GM23338 (cell line): ENCODE measurements around the gene C1QBP. TPM values are rescaled to one million over a fixed set of nuclear protein-coding genes. Genes with fewer than 3 reads are reported as not detected.

Source experiments
- CREB1 ChIP-seq: fragments of 250-450 bp; sonication (Bioruptor Pico); IDR thresholded peaks from 2 replicates; pipeline ENCODE4 v1.5.0; 2020; ENCODE audit warnings: low read depth, mild to moderate bottlenecking, moderate library complexity
- CTCF ChIP-seq, 2 experiments: fragments of 200-600 bp in 1 of 2; sonication (generic) in 1 of 2; conservative IDR thresholded peaks; 2 replicates each; pipeline versions ENCODE4 v1.5.1 to v1.6.1; 2016 to 2017; ENCODE audit warnings: antibody characterized with exemption in 2 of 2, low read depth in 2 of 2, mild to moderate bottlenecking in 2 of 2, moderate library complexity in 1 of 2
- ETS1 ChIP-seq: IDR thresholded peaks from 2 replicates; pipeline ENCODE4 v1.6.1; 2016; ENCODE audit warnings: antibody characterized with exemption
- EZH2 ChIP-seq: fragments of 200-600 bp; sonication (generic); IDR thresholded peaks from one replicate; pipeline ENCODE4 v1.8.0; 2017; ENCODE audit warnings: antibody characterized with exemption, mild to moderate bottlenecking, low read depth; ENCODE audit not compliant: unreplicated experiment
- EZH2phosphoT487 ChIP-seq: fragments of 200-600 bp; sonication (generic); IDR thresholded peaks from one replicate; pipeline ENCODE4 v1.8.1; 2018; ENCODE audit warnings: antibody characterized with exemption; ENCODE audit not compliant: unreplicated experiment
- JUNB ChIP-seq: IDR thresholded peaks from one replicate; pipeline ENCODE4 v1.6.1; 2016; ENCODE audit warnings: antibody characterized with exemption; ENCODE audit not compliant: unreplicated experiment
- NANOG ChIP-seq: IDR thresholded peaks from 2 replicates; pipeline ENCODE4 v1.6.1; 2016; ENCODE audit warnings: antibody characterized with exemption, borderline replicate concordance
- POLR2AphosphoS5 ChIP-seq: IDR thresholded peaks from 2 replicates; pipeline ENCODE4 v1.6.1; 2016; ENCODE audit warnings: antibody characterized with exemption, low read depth
- ZNF114 ChIP-seq: fragments of 250-450 bp; sonication (Bioruptor Pico); IDR thresholded peaks from 2 replicates; pipeline ENCODE4 v1.5.0; 2020; ENCODE audit warnings: mild to moderate bottlenecking, moderate library complexity
- ZNF331 ChIP-seq: fragments of 250-450 bp; sonication (Bioruptor Pico); IDR thresholded peaks from 2 replicates; pipeline ENCODE4 v1.5.0; 2020; ENCODE audit warnings: low read depth, mild to moderate bottlenecking, moderate library complexity
- ZNF462 ChIP-seq: fragments of 250-450 bp; sonication (Bioruptor Pico); IDR thresholded peaks from 2 replicates; pipeline ENCODE4 v1.5.0; 2020; ENCODE audit warnings: mild to moderate bottlenecking, moderate library complexity
- polyA plus RNA-seq: library from polyadenylated mRNA; unstranded; fragments of >200 nt; fragmentation: Nextera tagmentation; extraction: Ambion mirVana; gene quantifications from 2 replicates; pipeline ENCODE4 v1.2.1, GENCODE V29; 2016
- total RNA-seq: library from RNA; depleted of rRNA; stranded (reverse); fragments of >200 nt; shearing (Covaris generic); gene quantifications from 2 replicates; pipeline ENCODE4 v1.2.3, GENCODE V29; 2014

C1QBP gene
- total and polyA plus RNA-seq, 2 experiments from 2014 or later = 478 to 704 TPM

- TF ChIP-seq ZNF462 (CRISPR knock-in tag) (no peak), POLR2AphosphoS5 (no peak), ETS1 (no peak), JUNB (no peak), CTCF (conservative IDR thresholded peaks at IDR 0.05; ENCODE audit: low read depth in 2 of 2) (no peak), EZH2phosphoT487 (no peak), ZNF114 (CRISPR knock-in tag) (no peak), EZH2 (no peak), CREB1 (CRISPR knock-in tag) (no peak), NANOG (no peak), ZNF331 (CRISPR knock-in tag) (no peak)
These were observed 42.0 kb upstream of the C1QBP start (continued) for GRCh38 chr17:5480962-5481361.
